Measurements from ENCODE around the gene IFI6. TPM values are rescaled to one million over a fixed set of nuclear protein-coding genes. Genes with fewer than 3 reads are reported as not detected.

Gene IFI6
- total and polyA plus RNA-seq, 2 of the 8 experiments (the other 6 are each of a cell fraction or from before 2014, with no cell fraction given): 6.1 to 13.2 TPM

DNA sequence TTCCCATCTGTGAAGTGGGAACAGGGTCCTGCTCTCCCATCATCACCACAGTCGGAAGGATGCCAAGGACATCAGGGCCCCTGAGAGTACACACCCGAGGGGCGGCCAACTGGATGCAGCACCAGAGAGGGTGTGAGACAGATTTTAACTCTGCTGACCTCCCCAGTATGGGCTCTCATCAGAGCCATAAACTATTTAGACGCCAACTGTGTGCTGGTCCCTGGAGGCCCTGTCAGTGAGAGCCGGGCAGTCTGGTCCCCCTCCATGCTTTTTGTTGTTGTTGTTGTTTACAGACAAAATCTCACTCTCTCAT is 38.7 kb downstream of the IFI6 start (continued):
- TF ChIP-seq SAP30 (IDR thresholded peaks at IDR 0.05; ENCODE audit: insufficient read depth, insufficient replicate concordance, low read length): no peak
- no peak for TF ChIP-seq KDM1A (IDR thresholded peaks at IDR 0.05; ENCODE audit: borderline replicate concordance, low read length)
- TF ChIP-seq KDM5A (IDR thresholded peaks at IDR 0.05; ENCODE audit: low read length): no peak
- TF ChIP-seq, protein P1, sequence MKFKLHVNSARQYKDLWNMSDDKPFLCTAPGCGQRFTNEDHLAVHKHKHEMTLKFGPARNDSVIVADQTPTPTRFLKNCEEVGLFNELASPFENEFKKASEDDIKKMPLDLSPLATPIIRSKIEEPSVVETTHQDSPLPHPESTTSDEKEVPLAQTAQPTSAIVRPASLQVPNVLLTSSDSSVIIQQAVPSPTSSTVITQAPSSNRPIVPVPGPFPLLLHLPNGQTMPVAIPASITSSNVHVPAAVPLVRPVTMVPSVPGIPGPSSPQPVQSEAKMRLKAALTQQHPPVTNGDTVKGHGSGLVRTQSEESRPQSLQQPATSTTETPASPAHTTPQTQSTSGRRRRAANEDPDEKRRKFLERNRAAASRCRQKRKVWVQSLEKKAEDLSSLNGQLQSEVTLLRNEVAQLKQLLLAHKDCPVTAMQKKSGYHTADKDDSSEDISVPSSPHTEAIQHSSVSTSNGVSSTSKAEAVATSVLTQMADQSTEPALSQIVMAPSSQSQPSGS (IDR thresholded peaks at IDR 0.05; ENCODE audit: low read length): no peak
- no peak for TF ChIP-seq TCF12 (IDR thresholded peaks at IDR 0.05; ENCODE audit: low read depth, low read length)

Measured in H1 (cell line).